Fibroblast of lung (primary cell): ENCODE results near the gene FANCE. TPM values are rescaled to one million over a fixed set of nuclear protein-coding genes. Genes with fewer than 3 reads are reported as not detected.

Experiments
- DNase-seq, 2 donors: peaks; one replicate each; pipeline versions ENCODE4 v3.0.0 to v3.0.0-alpha.2; 2010; ENCODE audit warnings: low read depth in 2 of 2
- H2AFZ ChIP-seq: 2 replicates; pipeline ENCODE4 v1.5.1; 2012; ENCODE audit warnings: low read length, control low read depth, inconsistent platforms
- H3K27ac ChIP-seq: 2 replicates; pipeline ENCODE4 v1.5.1; 2011; ENCODE audit warnings: low read length, control low read depth; ENCODE audit not compliant: insufficient read depth
- H3K27me3 ChIP-seq: 2 replicates; pipeline ENCODE4 v1.5.1; 2011; ENCODE audit warnings: mild to moderate bottlenecking, low read length; ENCODE audit not compliant: control insufficient read depth, insufficient read depth
- H3K36me3 ChIP-seq: 2 replicates; pipeline ENCODE4 v1.5.1; 2011; ENCODE audit warnings: low read length; ENCODE audit not compliant: control insufficient read depth, insufficient read depth
- H3K4me1 ChIP-seq: 2 replicates; pipeline ENCODE4 v1.5.1; 2011; ENCODE audit warnings: low read length; ENCODE audit not compliant: control insufficient read depth, insufficient read depth; ENCODE audit errors: extremely low read depth
- H3K4me2 ChIP-seq: 2 replicates; pipeline ENCODE4 v1.5.1; 2011; ENCODE audit warnings: low read length, control low read depth; ENCODE audit not compliant: insufficient read depth; ENCODE audit errors: extremely low read depth
- H3K4me3 ChIP-seq, 4 experiments: fragments of 200-600 bp in 1 of 4; sonication (generic) in 1 of 4; replicated peaks in 1 of 4; 2 replicates each; pipeline ENCODE4 v1.5.1; 2011 to 2016; ENCODE audit warnings: low read length in 4 of 4, low read depth in 3 of 4, mild to moderate bottlenecking in 3 of 4, control low read depth in 2 of 4, inconsistent platforms in 1 of 4, mixed read lengths in 1 of 4; ENCODE audit not compliant: insufficient read depth in 1 of 4; ENCODE audit errors: control extremely low read depth in 1 of 4
- H3K79me2 ChIP-seq: 2 replicates; pipeline ENCODE4 v1.5.1; 2012; ENCODE audit warnings: mild to moderate bottlenecking, low read length, inconsistent platforms; ENCODE audit not compliant: control insufficient read depth, insufficient read depth
- H3K9ac ChIP-seq: 2 replicates; pipeline ENCODE4 v1.5.1; 2011; ENCODE audit warnings: mild to moderate bottlenecking, low read length, control low read depth; ENCODE audit not compliant: insufficient read depth
- H3K9me3 ChIP-seq: 2 replicates; pipeline ENCODE4 v1.5.1; 2012; ENCODE audit warnings: low read depth, low read length; ENCODE audit not compliant: control insufficient read depth, insufficient read depth
- H4K20me1 ChIP-seq: 2 replicates; pipeline ENCODE4 v1.5.1; 2011; ENCODE audit warnings: low read length; ENCODE audit not compliant: control insufficient read depth, insufficient read depth; ENCODE audit errors: extremely low read depth
- CTCF ChIP-seq, 2 donors: IDR thresholded peaks in 1 of 2; conservative IDR thresholded peaks in 1 of 2; 1 replicate in 1 of 2; 2 replicates in 1 of 2; pipeline ENCODE4 v1.5.1; 2011 to 2012; ENCODE audit warnings: low read length in 2 of 2, control low read depth in 1 of 2, inconsistent platforms in 1 of 2, low read depth in 1 of 2, mild to moderate bottlenecking in 1 of 2
- EZH2 ChIP-seq: IDR thresholded peaks from 2 replicates; pipeline ENCODE4 v1.5.1; 2012; ENCODE audit warnings: low read length, control low read depth, mild to moderate bottlenecking; ENCODE audit errors: missing control alignments
- polyA plus RNA-seq, 2 donors: library from polyadenylated mRNA; depleted of rRNA in 1 of 2; stranded (reverse) in 1 of 2; unstranded in 1 of 2; fragments of >200 nt; gene quantifications; 2 replicates each; pipeline ENCODE4 v1.2.1, GENCODE V29; 2011 to 2012; ENCODE audit warnings: missing spikeins in 1 of 2
- total RNA-seq: library from RNA; depleted of rRNA; stranded (reverse); fragments of >200 nt; gene quantifications from 2 replicates; pipeline ENCODE4 v1.2.1, GENCODE V29; 2014

FANCE gene
- total and polyA plus RNA-seq, 2 donors (not counting 1 experiment from before 2014, with no cell fraction given), result 3.2 to 10.7 TPM

- TF ChIP-seq EZH2 (no peak), CTCF (conservative IDR thresholded peaks at IDR 0.05 in 1 of 2, IDR thresholded peaks at IDR 0.05 in 1 of 2; ENCODE audit: low read depth in 1 of 2, low read length in 2 of 2) (no peak)
Measured at GRCh38 chr6:35497571-35498421, 45.7 kb downstream of the FANCE start.

GRCh38 chr6:35498422-35499067 lies 46.4 kb downstream of the FANCE start:
- Histone ChIP-seq H3K36me3 (peaks cover under 1% of the 10 kb centered on the region), H3K9ac (peak overlapping the region; percentile 91), H2AFZ (no peak overlapping the region), H3K27me3 (no peaks in the 10 kb centered on the region), H3K4me1 (peaks cover 20% of the 10 kb centered on the region), H3K27ac (peak overlapping the region; percentile 94), H3K79me2 (peaks cover 26% of the 10 kb centered on the region), H3K4me2 (peak overlapping the region; percentile 86), H3K4me3 (peak overlapping the region; percentile 42 to 72 (median 52)), H4K20me1 (no peaks in the 10 kb centered on the region), H3K9me3 (no peaks in the 10 kb centered on the region)
- DNase-seq, result no peak
- TF ChIP-seq CTCF (conservative IDR thresholded peaks at IDR 0.05 in 1 of 2, IDR thresholded peaks at IDR 0.05 in 1 of 2; ENCODE audit: low read depth in 1 of 2, low read length in 2 of 2) (no peak), EZH2 (no peak)

More at GRCh38 chr6:35497571-35498421, 45.7 kb downstream of the FANCE start:
- peak; percentile 73 to 92 for DNase-seq
- H3K27me3 ChIP-seq, result no peaks in the 10 kb centered on the region
- H3K4me1 ChIP-seq, result peaks cover 22% of the 10 kb centered on the region
- H3K79me2 ChIP-seq, result peaks cover 33% of the 10 kb centered on the region
- H3K9me3 ChIP-seq, result no peaks in the 10 kb centered on the region
- H3K4me2 ChIP-seq, result peak overlapping the region; percentile 86
- H3K27ac ChIP-seq, result peak overlapping the region; percentile 94
- peaks cover 3% of the 10 kb centered on the region for H3K36me3 ChIP-seq
- H2AFZ ChIP-seq, result no peak overlapping the region
- H3K4me3 ChIP-seq, result peak overlapping the region; percentile 42 to 72 (median 52)
- peak overlapping the region; percentile 91 for H3K9ac ChIP-seq
- no peaks in the 10 kb centered on the region for H4K20me1 ChIP-seq

- no peaks in the 10 kb centered on the region for H3K36me3 ChIP-seq
- no peak overlapping the region for H2AFZ ChIP-seq
- H4K20me1 ChIP-seq, result no peaks in the 10 kb centered on the region
- peaks cover 18% of the 10 kb centered on the region for H3K79me2 ChIP-seq
- H3K9me3 ChIP-seq, result no peaks in the 10 kb centered on the region
- no peaks in the 10 kb centered on the region for H3K27me3 ChIP-seq
- TF ChIP-seq EZH2 (no peak), CTCF (conservative IDR thresholded peaks at IDR 0.05 in 1 of 2, IDR thresholded peaks at IDR 0.05 in 1 of 2; ENCODE audit: low read depth in 1 of 2, low read length in 2 of 2) (no peak)
- H3K27ac ChIP-seq, result no peak overlapping the region
- no peak overlapping the region for H3K4me2 ChIP-seq
- no peak for DNase-seq
- H3K4me3 ChIP-seq, result no peak overlapping the region
- no peak overlapping the region for H3K9ac ChIP-seq
- peaks cover 14% of the 10 kb centered on the region for H3K4me1 ChIP-seq
Measured at GRCh38 chr6:35499372-35499771, 47.2 kb downstream of the FANCE start.
